A673 (cell line): Measurements from ENCODE around the gene ZNF224. TPM values are rescaled to one million over a fixed set of nuclear protein-coding genes. Genes with fewer than 3 reads are reported as not detected.

Experiments used
- BruUV-seq: library from RNA; stranded (reverse); fragments of 400-500 nt; replicated peaks from 2 replicates; lab custom pipeline; 2021; lab: Mats Ljungman, UMichigan
- CTCF ChIA-PET: fragments of 300-600 bp; sonication (Branson Sonifier 250); formaldehyde crosslinking; loops from one replicate; lab custom pipeline; 2022; ENCODE audit warnings: antibody characterized with exemption; lab: Charles Lee
- POLR2A ChIA-PET: fragments of 300-600 bp; sonication (Branson Sonifier 250); formaldehyde crosslinking; loops from one replicate; lab custom pipeline; 2022; ENCODE audit warnings: antibody characterized with exemption; ENCODE audit not compliant: low non-redundant PET; lab: Charles Lee
- DNase-seq: peaks from one replicate; pipeline ENCODE4 v3.0.0-alpha.2; 2015; ENCODE audit warnings: low spot score
- H3K27ac ChIP-seq: fragments of 200-600 bp; sonication (generic); 2 replicates; pipeline ENCODE4 v1.5.1; 2016; ENCODE audit warnings: mixed run types, low read depth, mild to moderate bottlenecking, mixed read lengths, antibody characterized with exemption, low read length; ENCODE audit not compliant: poor library complexity, severe bottlenecking
- H3K27me3 ChIP-seq: fragments of 200-600 bp; sonication (generic); replicated peaks from 2 replicates; pipeline ENCODE4 v1.6.1; 2017; ENCODE audit warnings: mixed run types, low read depth, mild to moderate bottlenecking, mixed read lengths, antibody characterized with exemption, low read length; ENCODE audit not compliant: insufficient read depth, poor library complexity
- H3K36me3 ChIP-seq: fragments of 200-600 bp; sonication (generic); 2 replicates; pipeline ENCODE4 v1.6.1; 2016; ENCODE audit warnings: mixed run types, mild to moderate bottlenecking, mixed read lengths, antibody characterized with exemption, low read length; ENCODE audit not compliant: insufficient read depth, poor library complexity, severe bottlenecking
- H3K4me1 ChIP-seq: fragments of 200-600 bp; sonication (generic); 2 replicates; pipeline ENCODE4 v1.6.1; 2017; ENCODE audit warnings: mixed run types, mild to moderate bottlenecking, mixed read lengths, antibody characterized with exemption, low read length; ENCODE audit not compliant: insufficient read depth, poor library complexity, severe bottlenecking
- H3K4me3 ChIP-seq: fragments of 200-600 bp; sonication (generic); 2 replicates; pipeline ENCODE4 v1.5.1; 2016; ENCODE audit warnings: low read depth, mixed run types, mild to moderate bottlenecking, mixed read lengths, low read length; ENCODE audit not compliant: poor library complexity, severe bottlenecking
- H3K9me3 ChIP-seq: fragments of 200-600 bp; sonication (generic); 2 replicates; pipeline ENCODE4 v1.6.1; 2016; ENCODE audit warnings: mixed run types, low read depth, mild to moderate bottlenecking, mixed read lengths, antibody characterized with exemption, low read length; ENCODE audit not compliant: poor library complexity, severe bottlenecking
- EZH2 ChIP-seq: fragments of 200-600 bp; sonication (generic); IDR thresholded peaks from 2 replicates; pipeline ENCODE4 v1.6.1; 2017; ENCODE audit warnings: borderline replicate concordance, low read depth, mild to moderate bottlenecking, mixed read lengths, antibody characterized with exemption, low read length; ENCODE audit not compliant: poor library complexity, severe bottlenecking
- intact Hi-C: fragments of 100-400 bp; cut with micrococcal nuclease; formaldehyde crosslinking; loops from one replicate; pipeline ENCODE4 v1.10.0; 2022; ENCODE audit not compliant: unreplicated experiment
- total RNA-seq: library from RNA; stranded (reverse); gene quantifications from 2 replicates; pipeline ENCODE4 v1.2.3, GENCODE V29; 2021
- TF ChIP-seq, protein P1 (sequence below): fragments of 300-800, 200-600 bp; sonication (generic); conservative IDR thresholded peaks from 2 replicates; pipeline ENCODE4 v1.5.1; 2017; ENCODE audit warnings: low read depth, mild to moderate bottlenecking, antibody characterized with exemption, low read length, moderate library complexity, mixed read lengths

Gene ZNF224
- total RNA-seq, 1 experiment from 2014 or later: 20.4 TPM

DNA sequence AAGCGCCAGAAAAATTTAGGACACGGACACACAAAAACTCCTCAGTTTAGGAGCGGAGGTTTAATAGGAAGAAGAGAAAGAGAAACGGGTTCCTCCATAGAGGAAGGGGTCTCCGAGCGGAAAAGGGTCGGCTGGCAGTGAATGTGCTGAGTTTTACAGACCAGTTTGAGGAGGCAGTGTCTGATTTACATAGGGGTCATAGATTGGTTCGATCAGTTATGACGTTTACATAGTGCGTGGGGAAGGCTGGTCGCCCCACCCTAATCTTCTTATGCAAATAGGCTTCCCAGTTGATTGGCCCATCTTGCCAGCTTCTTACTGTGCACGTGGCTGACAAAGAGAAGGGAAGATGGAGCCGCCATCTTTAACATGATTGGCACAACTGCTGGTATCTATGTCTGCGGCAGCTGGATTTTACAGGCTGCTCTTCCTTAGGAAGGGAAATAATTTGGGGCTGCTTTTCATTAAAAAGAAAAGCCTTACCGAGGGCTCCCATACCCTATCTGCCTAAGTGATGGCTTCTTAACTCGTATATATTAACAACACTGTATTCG, 17.8 kb downstream of the ZNF224 start:
- intact Hi-C loops: loop anchor here (1.0 to 5.0 kb wide), 2 partner anchors 16 to 110 kb away; partner anchors contain the start of gene ZNF230
- ChIA-PET POLR2A (no interaction called here), CTCF (no interaction called here)
- H3K27ac ChIP-seq: peak overlapping the region; percentile 62
- H3K36me3 ChIP-seq: peaks cover 16% of the 10 kb centered on the region
- no peaks in the 10 kb centered on the region for H3K4me1 ChIP-seq
- BruUV-seq: no TSS peak
- no peaks in the 10 kb centered on the region for H3K27me3 ChIP-seq
- H3K4me3 ChIP-seq: peak overlapping the region; percentile 61
- DNase-seq: peak; percentile 91
- TF ChIP-seq, protein P1, sequence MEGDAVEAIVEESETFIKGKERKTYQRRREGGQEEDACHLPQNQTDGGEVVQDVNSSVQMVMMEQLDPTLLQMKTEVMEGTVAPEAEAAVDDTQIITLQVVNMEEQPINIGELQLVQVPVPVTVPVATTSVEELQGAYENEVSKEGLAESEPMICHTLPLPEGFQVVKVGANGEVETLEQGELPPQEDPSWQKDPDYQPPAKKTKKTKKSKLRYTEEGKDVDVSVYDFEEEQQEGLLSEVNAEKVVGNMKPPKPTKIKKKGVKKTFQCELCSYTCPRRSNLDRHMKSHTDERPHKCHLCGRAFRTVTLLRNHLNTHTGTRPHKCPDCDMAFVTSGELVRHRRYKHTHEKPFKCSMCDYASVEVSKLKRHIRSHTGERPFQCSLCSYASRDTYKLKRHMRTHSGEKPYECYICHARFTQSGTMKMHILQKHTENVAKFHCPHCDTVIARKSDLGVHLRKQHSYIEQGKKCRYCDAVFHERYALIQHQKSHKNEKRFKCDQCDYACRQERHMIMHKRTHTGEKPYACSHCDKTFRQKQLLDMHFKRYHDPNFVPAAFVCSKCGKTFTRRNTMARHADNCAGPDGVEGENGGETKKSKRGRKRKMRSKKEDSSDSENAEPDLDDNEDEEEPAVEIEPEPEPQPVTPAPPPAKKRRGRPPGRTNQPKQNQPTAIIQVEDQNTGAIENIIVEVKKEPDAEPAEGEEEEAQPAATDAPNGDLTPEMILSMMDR: no peak
- TF ChIP-seq EZH2: no peak
- peaks cover 34% of the 10 kb centered on the region for H3K9me3 ChIP-seq

DNA sequence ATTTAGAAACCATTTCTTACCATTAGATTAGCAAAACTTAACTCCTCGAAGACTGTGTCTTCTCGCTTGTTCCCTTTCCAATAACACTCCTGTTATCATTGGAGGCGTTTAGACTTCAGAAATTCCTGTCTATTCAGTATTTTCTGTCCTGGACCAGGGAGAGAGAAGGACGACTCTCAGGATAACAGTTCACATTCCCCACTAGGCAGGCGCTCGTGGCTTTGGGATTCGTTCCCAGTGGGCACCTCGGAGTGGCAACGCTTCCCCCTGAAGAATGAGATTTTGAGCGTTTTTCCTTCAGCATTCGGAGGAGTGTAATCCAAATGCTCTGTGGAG, 18.6 kb downstream of the ZNF224 start:
- Histone ChIP-seq H3K9me3 (peaks cover 28% of the 10 kb centered on the region), H3K27me3 (no peaks in the 10 kb centered on the region), H3K27ac (peak overlapping the region; percentile 62), H3K4me3 (peak overlapping the region; percentile 61), H3K4me1 (no peaks in the 10 kb centered on the region), H3K36me3 (peaks cover 8% of the 10 kb centered on the region)
- CTCF ChIA-PET: no interaction called here
- intact Hi-C loops: loop anchor here (5.0 kb wide), 1 partner anchor 110 kb away; the partner anchor contains the start of gene ZNF230
- TF ChIP-seq, protein P1: no peak
- TF ChIP-seq EZH2: no peak
- DNase-seq: no peak
- POLR2A ChIA-PET: interaction anchor here (0.6 kb wide), 1 partner anchor 979 kb away, joined by 7 read pairs; no protein-coding TSS in a partner anchor
- BruUV-seq: no TSS peak

DNA sequence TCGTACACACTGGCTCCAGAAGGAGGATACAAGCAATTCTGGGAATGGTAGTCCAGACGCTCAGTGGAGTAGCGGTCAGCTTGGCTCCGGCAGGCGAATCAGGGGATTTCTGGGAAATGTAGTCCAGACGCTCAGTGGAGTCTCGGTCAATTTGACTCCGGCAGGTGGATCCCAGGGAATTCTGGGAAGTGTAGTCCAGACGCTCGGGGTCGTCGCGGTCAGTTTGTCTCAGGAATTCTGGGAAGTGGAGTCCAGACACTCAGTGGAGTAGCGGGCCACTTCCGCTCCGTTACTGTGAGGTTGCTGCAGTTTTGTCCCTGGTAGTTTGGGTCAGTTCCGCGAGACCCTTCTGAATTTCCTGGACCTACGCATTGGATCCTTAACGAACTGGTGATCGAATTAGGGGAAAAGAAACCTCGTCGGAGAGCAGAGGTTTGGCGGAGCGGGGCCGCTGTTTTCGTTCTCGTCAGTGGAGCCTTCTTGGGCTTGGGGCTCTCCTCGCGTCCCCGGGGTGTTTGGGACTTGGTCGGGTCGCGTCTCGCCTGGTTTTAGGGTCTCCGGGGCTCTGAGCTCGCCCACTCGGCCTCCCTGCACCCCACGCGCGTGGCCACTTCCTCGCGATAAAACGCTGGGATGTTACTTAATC, 19.1 kb downstream of the ZNF224 start, which contains the start of gene ZNF225:
Gene ZNF225, plus strand, starts transcription at position 262 of the 646 bp plus-strand sequence. CDS start 2,429 bp downstream, outside the sequence.
- H3K9me3 ChIP-seq: peaks cover 25% of the 10 kb centered on the region
- no peaks in the 10 kb centered on the region for H3K27me3 ChIP-seq
- H3K27ac ChIP-seq: peak within 1 kb of the TSS; percentile 67
- TF ChIP-seq, protein P1: no peak
- ChIA-PET POLR2A (interaction anchor here (0.6 kb wide), 2 partner anchors 15 to 979 kb away, joined by 3 to 7 read pairs; no protein-coding TSS in a partner anchor), CTCF (no interaction called here)
- DNase-seq: peak; percentile 99
- no peaks in the 10 kb centered on the region for H3K4me1 ChIP-seq
- H3K36me3 ChIP-seq: peaks cover 3% of the 10 kb centered on the region
- BruUV-seq: no TSS peak
- peak within 1 kb of the TSS; percentile 61 for H3K4me3 ChIP-seq
- intact Hi-C loops: loop anchor here (5.0 kb wide), 1 partner anchor 111 kb away; the partner anchor contains the start of gene ZNF230
